Activated CD4-positive, alpha-beta T cell treated with anti-CD3 and anti-CD28 coated beads, Interleukin-2, amount 50 U/mL, for 1 hour (primary cell): ENCODE results near the gene ARSI.

Experiments
- DNase-seq: peaks from one replicate; pipeline ENCODE4 v3.0.0-alpha.2; 2020

Gene ARSI

DNA sequence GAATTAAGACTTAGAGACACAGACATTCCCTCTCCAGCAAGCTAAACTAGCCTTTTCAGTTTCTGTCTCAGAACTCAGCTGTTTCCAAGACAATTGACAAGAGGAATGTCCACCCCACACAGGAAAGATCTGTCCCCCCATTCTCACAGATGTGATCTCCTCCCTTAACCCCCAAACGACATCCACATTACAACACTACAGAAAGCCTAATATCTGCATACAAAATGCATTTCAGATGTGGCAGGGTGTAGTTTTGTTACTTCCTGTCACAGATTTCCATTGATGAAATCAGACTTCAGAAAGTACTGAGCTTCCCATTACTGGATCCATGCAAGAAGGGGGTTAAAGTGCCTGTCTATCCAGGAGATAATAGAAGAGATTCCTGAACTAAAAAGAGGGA is 2.9 kb upstream of the ARSI start:
- DNase-seq: no peak

- DNase-seq: no peak
These were observed 2.4 kb upstream of the ARSI start for GRCh38 chr5:150305095-150305494.

DNA sequence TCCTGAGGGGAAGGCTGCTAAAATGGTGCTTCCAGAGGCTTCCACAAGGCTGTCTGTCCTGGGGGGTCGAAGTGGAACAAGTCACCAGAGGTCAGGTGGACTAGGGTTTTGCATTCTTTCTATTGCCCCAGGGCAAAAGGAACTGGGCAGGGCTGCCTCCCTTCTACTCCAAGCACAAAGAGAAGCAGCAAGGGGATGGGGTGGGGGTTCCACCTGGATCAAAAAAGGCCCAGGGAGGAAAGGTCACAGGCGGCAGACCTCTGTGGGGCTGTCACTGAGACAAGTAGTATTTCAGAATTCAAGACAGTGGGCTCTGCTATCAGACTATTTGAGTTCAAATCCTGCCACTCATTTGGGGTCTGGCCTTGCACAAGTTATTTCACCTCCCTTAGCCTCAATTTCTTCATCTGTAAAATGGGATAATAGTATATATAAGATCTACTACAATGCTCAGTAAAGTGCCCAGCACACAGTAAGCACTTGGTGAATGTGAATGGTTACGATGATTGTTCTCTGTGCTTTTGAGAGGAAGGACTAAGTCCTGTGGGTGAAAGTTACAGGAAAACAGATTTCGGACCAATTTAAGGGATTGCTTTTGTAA is 1.9 kb upstream of the ARSI start:
- no peak for DNase-seq

DNA sequence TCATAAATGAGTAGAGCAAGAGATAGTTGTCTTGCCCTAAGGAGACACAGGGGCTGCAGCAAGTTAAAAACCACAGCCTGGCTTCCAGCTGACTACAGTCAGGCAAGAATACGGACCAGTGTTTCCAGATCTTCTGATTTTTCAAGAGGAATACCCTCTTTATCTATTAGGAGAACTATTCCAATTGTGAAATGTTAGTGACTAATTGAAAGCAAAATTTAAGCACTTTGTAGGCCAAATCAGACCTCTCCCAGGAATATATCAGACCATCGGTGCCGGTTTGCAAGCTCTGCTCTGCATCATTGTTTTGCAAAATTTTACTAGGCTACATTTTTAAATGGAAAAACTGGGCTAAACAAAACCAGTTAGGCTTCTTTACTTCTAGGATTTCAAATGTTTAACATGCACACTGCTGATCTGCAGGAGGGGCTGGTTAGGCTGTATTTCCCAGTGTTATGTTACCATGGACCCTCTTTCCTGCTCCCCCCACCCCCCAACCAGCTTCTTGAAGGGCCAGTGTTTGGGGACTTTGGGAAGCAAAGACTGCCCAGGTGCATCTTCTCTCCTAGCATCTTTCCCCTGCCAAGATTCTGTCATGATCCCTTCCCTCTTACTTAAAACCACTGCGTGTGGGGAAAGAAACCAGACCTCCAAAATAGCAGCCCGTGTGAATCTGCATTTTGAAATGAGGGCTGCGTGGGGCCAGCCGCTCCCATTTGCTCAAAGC is 1.1 kb upstream of the ARSI start:
- no peak for DNase-seq

GRCh38 chr5:150303070-150303615 is 438 bp upstream of the ARSI start:
- no peak for DNase-seq

DNA sequence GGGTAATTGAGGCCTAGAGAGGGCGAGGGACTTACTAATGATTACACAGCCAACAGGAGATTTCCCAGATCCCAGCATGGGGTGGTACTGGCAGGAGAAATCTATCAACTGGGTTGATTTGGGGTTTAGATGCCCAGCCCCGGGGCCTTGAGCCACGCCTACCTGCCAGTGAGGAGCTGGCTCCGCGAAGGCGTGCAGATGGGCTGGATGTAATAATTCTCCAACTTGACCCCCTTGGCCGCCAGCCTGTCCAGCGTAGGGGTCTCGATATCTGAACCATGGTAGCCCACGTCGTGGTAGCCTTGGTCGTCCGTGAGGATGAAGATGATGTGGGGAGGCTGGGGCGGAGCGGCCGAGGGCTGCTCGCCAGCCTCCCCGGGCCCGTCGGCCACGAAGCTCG is 804 bp downstream of the ARSI start:
- no peak for DNase-seq

GRCh38 chr5:150301170-150301505 is 1.6 kb downstream of the ARSI start:
- no peak for DNase-seq

DNA sequence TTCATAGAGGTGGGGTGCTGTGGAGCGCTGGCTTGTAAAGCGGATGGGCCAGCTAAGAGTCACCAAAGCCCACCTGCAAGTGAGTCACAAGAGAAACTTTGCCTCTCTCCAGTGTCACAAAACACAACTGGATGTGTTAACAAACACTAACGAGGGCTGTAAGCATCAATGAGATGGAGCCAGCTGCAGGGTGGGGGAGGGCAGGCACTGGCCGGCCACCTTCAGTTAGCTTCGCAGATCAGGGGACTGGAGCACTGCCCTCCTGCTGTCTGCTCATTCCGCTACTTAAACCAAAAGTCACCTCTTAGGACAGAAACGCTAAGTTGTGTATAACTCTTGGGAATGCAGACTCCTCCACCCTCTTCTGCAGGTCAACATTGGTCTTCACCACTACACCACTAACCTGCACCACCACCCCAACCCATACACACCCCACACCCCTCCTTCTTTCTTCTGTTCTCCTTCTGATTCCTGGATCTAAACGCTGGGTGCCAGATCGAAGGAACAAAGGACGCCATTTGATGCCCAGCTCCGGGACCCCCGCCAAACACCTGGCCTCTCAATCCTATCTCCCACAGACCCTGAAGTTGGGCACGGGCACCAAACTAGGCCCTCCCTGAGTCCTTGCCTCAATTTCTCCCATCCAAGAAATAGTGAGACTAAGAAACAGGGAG is 2.1 kb downstream of the ARSI start:
- no peak for DNase-seq

- DNase-seq: no peak
These were observed 3.0 kb downstream of the ARSI start for GRCh38 chr5:150299571-150300327.

- DNase-seq: no peak
These were observed 3.8 kb downstream of the ARSI start for GRCh38 chr5:150298701-150299451.

DNA sequence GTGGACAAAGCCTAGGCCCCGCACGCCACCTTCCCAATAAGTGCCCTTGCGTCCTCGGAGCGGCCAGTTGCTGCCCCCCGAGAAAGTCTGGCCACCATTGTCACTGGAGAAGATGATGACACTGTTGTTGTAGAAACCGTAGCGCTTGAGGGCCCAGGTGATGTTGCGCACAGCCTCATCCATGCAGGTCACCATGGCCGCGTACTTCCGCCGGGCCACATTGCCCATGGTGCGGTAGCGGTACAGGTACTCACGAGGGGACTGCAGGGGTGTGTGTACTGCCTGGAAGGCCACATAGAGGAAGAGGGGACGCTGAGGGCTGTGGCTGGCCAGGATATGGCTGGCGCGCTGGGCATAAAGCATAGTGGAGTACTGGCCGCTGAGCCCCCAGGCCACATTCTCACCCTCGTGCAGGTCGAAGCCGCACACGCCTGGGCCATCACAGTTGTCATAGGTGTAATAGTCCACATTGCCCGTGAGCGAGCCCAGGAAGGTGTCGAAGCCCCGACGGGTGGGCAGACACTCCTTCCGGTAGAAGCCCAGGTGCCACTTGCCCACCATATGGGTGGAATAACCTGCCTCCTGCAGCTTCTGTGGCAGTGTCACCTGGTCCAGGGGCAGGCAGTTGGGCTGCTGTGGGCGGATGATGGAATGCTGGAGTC is 4.6 kb downstream of the ARSI start:
- DNase-seq: no peak

DNA sequence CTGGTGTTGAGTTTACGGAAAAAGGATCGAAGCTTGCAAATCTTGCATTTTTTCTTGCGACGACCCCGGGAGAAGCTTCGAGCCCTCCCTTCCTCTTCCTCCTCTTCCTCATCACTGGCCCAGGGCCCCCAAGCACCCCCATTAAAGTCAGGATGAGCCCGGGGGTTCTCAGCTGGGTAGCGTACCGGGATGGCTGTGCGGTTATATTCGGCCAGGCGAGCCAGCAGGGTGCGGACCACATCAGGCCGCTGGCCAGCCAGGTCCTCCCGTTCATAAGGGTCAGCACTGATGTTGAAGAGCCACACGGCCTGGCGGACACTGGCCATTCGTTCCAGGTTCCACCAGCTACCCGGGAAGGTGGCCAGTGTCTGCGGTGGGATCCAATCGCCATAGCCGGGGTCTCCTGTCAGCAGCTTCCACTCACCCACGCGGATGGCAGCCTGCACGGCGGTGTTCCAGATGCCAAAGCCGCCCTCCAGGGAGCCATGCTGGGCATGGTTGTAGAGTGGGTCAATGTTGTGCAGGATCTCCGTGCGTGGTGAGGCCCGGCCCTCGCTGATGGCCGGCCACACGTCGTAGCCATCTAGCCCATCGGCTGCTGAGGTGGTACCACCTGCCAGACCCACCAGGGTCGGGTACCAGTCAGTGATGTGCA is 5.3 kb downstream of the ARSI start:
- DNase-seq: no peak

GRCh38 chr5:150296496-150296895 is 6.2 kb downstream of the ARSI start:
- DNase-seq: no peak

DNA sequence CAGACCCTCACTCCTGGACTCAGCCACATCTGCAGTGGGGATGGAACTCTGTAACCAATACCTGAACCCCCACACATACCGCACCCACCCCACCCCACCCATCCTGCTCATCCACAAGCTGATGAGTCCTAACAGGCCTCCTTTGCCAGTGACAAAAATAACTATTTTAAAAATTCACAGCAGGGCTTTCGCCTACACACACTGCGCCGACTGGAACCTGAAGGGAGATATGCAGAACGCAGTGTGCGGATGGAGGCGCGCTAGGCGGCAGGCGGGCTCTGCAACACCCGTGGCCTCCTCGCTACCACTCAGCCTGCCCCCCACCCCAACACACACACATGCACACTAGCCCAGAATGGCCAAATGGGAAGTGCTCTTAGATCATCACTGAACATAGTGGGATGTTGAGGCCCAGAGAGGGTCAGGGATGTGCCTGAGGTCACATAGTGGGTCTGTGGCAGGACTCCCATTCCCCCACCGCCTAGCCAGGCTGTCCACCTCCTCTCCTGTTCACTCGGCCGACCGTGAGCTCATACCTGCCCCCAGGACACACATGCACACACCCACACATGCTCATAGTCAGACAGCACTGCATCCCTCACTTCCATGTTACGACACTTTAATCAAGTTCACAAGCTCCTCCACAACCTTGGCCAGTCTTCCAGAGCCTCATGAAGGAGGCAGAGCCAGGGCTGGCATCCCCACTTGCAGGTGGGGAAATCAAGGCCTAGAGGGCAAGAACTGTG is 6.8 kb downstream of the ARSI start:
- no peak for DNase-seq

DNA sequence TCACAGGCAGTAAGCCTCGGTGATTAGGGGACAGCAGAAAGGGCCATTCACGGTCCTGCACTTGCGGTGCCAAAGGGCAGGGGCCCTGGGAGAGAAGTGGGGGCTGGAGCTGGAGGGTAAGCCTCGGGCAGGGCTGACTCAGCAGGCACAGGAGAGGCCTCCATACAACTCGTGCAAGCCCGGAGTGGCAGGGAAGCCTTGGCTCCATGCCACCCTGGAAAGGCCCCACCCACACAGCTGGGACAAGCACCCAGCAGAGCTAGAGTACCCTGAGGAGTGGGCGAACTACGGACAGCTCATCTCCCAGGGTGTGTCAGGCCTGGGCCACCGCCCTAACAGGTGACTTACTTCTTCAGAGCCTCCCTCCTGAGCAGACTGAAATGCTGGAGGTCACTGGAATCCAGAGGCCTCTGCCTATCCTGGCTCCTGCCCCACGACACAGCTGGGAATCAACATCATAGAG is 7.5 kb downstream of the ARSI start:
- no peak for DNase-seq

DNA sequence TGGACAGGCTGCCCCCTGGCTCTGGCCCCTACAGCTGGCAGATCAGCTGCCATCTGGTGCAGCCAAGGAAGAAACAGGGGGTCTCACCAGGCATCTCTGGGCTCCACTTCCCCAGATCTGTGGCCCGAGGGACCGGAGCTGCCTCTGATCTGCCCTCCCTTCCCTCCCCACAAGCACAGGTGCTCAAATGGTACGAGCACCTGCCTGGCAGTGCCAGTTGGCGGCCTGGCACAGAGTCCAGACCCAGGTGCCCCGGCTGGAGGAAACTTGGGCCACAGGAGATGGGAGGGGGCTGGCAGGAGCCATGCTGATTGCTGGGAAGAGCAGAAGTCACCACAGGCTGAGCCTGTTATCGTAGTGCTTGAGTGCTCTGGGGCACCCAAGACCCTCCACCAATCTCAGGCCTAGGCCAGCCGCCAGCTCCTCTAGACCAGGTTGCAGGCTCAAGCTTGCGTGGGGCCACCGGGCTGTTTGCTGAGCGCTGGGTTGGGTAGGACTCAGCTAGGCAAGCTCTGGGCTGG is 8.1 kb downstream of the ARSI start:
- no peak for DNase-seq

DNA sequence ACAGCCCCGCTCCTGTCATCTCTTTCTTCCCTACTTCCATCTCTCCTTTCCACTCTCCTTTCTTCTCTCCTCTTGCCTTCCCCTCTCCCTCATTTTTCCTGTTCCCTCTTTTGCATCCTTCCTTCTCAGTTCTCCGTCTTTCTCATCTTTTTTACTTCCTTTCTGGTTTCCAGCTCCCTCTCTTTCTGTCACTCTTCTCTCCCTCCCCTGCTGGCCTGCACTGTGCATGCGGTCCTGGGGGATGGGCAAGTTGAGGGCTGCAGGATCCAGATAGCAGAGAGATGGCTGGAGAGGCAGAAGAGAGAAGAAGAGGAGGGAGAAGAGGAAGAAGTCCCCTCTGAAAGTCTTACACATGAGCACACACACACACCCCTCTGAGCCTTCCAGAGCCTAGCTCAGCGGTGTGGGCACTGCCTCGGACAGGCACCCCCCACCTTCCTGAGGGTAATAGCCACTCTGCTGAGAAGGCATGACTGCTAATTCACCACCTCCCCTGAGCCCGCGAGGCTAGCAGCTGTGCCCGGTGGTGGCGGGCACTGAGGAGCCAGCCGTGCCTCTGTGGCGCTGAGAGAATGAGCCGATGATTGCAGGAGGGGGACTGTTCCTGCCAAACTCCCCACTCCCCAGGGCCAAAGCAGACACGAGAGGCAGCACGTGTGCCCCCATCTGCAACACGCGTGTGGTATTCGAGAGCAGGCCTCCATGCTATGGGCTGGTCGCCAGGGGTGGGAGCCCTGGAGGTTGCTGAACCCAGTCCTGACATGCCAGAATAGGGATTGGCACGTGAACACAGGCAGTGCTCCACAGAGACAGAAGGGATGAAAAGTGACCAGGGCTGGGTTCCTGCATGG is 9.4 kb downstream of the ARSI start:
- DNase-seq: no peak

DNA sequence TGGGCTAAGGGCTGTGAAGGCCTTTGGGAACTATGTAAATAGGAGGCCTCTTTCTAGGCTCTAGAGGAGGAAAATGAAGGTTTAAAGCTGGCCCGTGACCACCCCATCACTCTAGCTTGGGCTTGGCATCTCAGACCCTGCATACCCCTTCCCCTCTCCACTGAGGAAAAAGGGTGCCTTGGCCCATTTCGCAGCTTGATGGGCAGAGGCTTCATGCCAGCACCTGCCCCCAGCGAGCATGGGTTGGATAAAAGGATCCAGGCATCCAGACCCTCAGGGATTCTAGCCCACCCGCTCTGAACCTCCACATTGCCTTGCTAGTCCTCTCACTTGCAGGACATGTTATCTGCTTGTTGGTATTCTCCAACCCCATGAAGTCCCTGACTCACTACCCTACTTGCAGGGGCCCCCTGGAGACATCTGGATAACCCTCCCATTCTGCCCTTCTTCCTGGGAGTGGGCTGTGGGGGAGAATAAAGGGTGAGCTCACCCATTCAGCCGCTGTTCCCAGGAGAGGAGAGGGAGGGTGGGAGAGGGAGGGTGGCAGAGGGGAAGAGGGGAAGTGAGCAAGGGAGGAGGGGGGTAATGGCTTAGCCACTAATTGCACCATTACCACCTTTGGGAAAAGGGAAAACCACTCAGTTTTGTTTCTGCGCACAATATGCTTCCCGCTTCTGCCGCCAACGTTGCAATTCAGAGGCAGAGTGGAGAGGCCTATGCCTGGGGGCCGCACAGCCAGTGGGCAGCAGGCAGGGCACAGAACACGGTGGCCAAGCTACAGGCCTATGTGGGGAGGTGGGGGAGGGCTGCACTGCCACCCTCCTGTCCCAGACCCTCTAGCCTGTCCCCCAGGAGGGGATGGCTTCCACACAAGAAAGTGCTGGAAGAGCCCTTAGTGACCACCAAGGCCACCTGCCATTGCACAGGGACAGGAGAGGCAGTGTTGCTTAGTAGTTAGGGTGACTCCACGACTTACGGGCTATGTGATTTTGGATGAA is 11.0 kb downstream of the ARSI start:
- no peak for DNase-seq
